ENCODE data around the gene FMR1NB.

- no peak for TF ChIP-seq CTCF (IDR thresholded peaks at IDR 0.05)
- TF ChIP-seq POLR2A (IDR thresholded peaks at IDR 0.05), result no peak
Measured at GRCh38 chrX:147958291-147958690, 22.8 kb upstream of the FMR1NB start.
